ENCODE results near the gene UBL5. TPM values are rescaled to one million over a fixed set of nuclear protein-coding genes. Genes with fewer than 3 reads are reported as not detected.

Gene UBL5
- total RNA-seq, 2 donors from 2014 or later: 316 to 384 TPM

GRCh38 chr19:9868983-9869617 lies 41.4 kb downstream of the UBL5 start:
- H3K36me3 ChIP-seq: no peaks in the 10 kb centered on the region
- intact Hi-C loops (cut with DNase I): no loop called here
- no peak overlapping the region for H3K9ac ChIP-seq (ENCODE audit: low read depth in 2 of 2, low read length in 2 of 2)
- no peaks in the 10 kb centered on the region for H3K9me3 ChIP-seq
- no peak for DNase-seq
- H3K27ac ChIP-seq: no peak overlapping the region
- TF ChIP-seq CTCF (IDR thresholded peaks at IDR 0.05): no peak
- no peaks in the 10 kb centered on the region for H3K4me1 ChIP-seq
- H3K4me3 ChIP-seq: no peak overlapping the region
- no peaks in the 10 kb centered on the region for H3K27me3 ChIP-seq

- no peaks in the 10 kb centered on the region for H3K27me3 ChIP-seq
- no peak overlapping the region for H3K4me3 ChIP-seq
- intact Hi-C loops (cut with DNase I): no loop called here
- H3K36me3 ChIP-seq: no peaks in the 10 kb centered on the region
- no peaks in the 10 kb centered on the region for H3K9me3 ChIP-seq
- no peak for TF ChIP-seq CTCF (IDR thresholded peaks at IDR 0.05)
- no peak for DNase-seq
- no peak overlapping the region for H3K9ac ChIP-seq (ENCODE audit: low read depth in 2 of 2, low read length in 2 of 2)
- H3K4me1 ChIP-seq: no peaks in the 10 kb centered on the region
- H3K27ac ChIP-seq: no peak overlapping the region
Measured at GRCh38 chr19:9871626-9872338, 44.1 kb downstream of the UBL5 start.

GRCh38 chr19:9872618-9873242 lies 45.0 kb downstream of the UBL5 start:
- TF ChIP-seq CTCF (IDR thresholded peaks at IDR 0.05): no peak
- H3K36me3 ChIP-seq: no peaks in the 10 kb centered on the region
- no peak overlapping the region for H3K4me3 ChIP-seq
- H3K9ac ChIP-seq (ENCODE audit: low read depth in 2 of 2, low read length in 2 of 2): no peak overlapping the region
- no peak for DNase-seq
- H3K4me1 ChIP-seq: no peaks in the 10 kb centered on the region
- H3K27ac ChIP-seq: no peak overlapping the region
- intact Hi-C loops (cut with DNase I): no loop called here
- no peaks in the 10 kb centered on the region for H3K27me3 ChIP-seq
- no peaks in the 10 kb centered on the region for H3K9me3 ChIP-seq

GRCh38 chr19:9875031-9875627 lies 47.4 kb downstream of the UBL5 start:
- Histone ChIP-seq H3K9ac (ENCODE audit: low read depth in 2 of 2, low read length in 2 of 2) (no peak overlapping the region), H3K36me3 (no peaks in the 10 kb centered on the region), H3K4me3 (no peak overlapping the region), H3K9me3 (no peaks in the 10 kb centered on the region), H3K27ac (no peak overlapping the region), H3K27me3 (no peaks in the 10 kb centered on the region), H3K4me1 (no peaks in the 10 kb centered on the region)
- intact Hi-C loops (cut with DNase I): no loop called here
- no peak for TF ChIP-seq CTCF (IDR thresholded peaks at IDR 0.05)
- DNase-seq: no peak

GRCh38 chr19:9875796-9876195 lies 48.1 kb downstream of the UBL5 start:
- no peak overlapping the region for H3K4me3 ChIP-seq
- intact Hi-C loops (cut with DNase I): no loop called here
- no peak for TF ChIP-seq CTCF (IDR thresholded peaks at IDR 0.05)
- H3K27ac ChIP-seq: no peak overlapping the region
- no peaks in the 10 kb centered on the region for H3K27me3 ChIP-seq
- H3K4me1 ChIP-seq: no peaks in the 10 kb centered on the region
- no peak overlapping the region for H3K9ac ChIP-seq (ENCODE audit: low read depth in 2 of 2, low read length in 2 of 2)
- no peaks in the 10 kb centered on the region for H3K9me3 ChIP-seq
- no peaks in the 10 kb centered on the region for H3K36me3 ChIP-seq
- no peak for DNase-seq

All from colonic mucosa (tissue), 4 donors.